ENCODE results near the gene ATOSA. TPM values are rescaled to one million over a fixed set of nuclear protein-coding genes. Genes with fewer than 3 reads are reported as not detected.

Gene ATOSA
- total and polyA plus RNA-seq, 2 of the 13 experiments (the other 11 are each of a cell fraction or from before 2014, with no cell fraction given): 6.6 to 16.3 TPM

DNA sequence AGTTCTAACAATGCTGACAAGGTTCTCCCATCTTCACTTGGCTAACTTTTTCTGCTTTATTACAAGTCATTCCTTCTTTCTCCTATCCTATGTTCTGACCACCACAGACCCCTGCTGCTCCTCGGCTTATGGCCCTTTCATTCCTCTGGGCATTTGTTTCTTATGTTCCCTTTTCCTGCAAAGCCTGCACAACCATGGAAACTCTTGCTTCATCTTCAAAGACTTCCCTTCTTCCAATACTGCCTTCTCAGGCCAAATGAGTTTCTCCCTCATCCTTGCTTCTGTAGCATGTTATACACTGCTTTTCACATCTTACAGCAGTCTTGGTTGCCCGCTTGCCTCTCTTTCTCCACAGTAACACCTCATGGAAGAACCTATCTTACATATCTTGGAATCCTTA, 17.9 kb upstream of the ATOSA start:
- no peak overlapping the region for H3K4me3 ChIP-seq (replicated peaks in 1 of 3; ENCODE audit: insufficient read depth in 1 of 3, low read depth in 2 of 3, low read length in 3 of 3)
- POLR2A ChIA-PET: no interaction called here
- H3K4me2 ChIP-seq (ENCODE audit: low read depth, low read length): no peak overlapping the region
- no peaks in the 10 kb centered on the region for H3K36me3 ChIP-seq (replicated peaks in 1 of 2; ENCODE audit: control insufficient read depth in 1 of 2, insufficient read depth in 2 of 2, low read length in 2 of 2)
- no peaks in the 10 kb centered on the region for H3K9me3 ChIP-seq (ENCODE audit: low read length)
- ATAC-seq (no peak), DNase-seq (ENCODE audit: low spot score) (no peak), FAIRE-seq (no peak)
- no peaks in the 10 kb centered on the region for H3K79me2 ChIP-seq (ENCODE audit: insufficient read depth, low read length)
- H3K4me1 ChIP-seq (ENCODE audit: insufficient read depth, low read length): no peaks in the 10 kb centered on the region
- in situ Hi-C loops (cut with HindIII; ENCODE audit: extremely low pct_ligation_motif_present, low pct_unique_long_range_greater_than_20kb): no loop called here
- no peaks in the 10 kb centered on the region for H4K20me1 ChIP-seq (ENCODE audit: insufficient read depth, low read length)
- no peaks in the 10 kb centered on the region for H3K27me3 ChIP-seq (ENCODE audit: control insufficient read depth in 1 of 2, insufficient read depth in 2 of 2, low read length in 2 of 2)
- 80% methylated on average over 2 of the region's 2 CpGs for WGBS (ENCODE audit: low lambda C conversion rate)
- no peak overlapping the region for H2AFZ ChIP-seq (ENCODE audit: low read length)
- intact Hi-C loops (cut with micrococcal nuclease; ENCODE audit: unreplicated experiment): no loop called here
- H3K27ac ChIP-seq (ENCODE audit: extremely low read length, insufficient read depth, low read length): no peak overlapping the region
- CTCF ChIA-PET (ENCODE audit: low intra/inter-chr PET ratio, low total read pairs): no interaction called here
- TF ChIP-seq, protein P1, sequence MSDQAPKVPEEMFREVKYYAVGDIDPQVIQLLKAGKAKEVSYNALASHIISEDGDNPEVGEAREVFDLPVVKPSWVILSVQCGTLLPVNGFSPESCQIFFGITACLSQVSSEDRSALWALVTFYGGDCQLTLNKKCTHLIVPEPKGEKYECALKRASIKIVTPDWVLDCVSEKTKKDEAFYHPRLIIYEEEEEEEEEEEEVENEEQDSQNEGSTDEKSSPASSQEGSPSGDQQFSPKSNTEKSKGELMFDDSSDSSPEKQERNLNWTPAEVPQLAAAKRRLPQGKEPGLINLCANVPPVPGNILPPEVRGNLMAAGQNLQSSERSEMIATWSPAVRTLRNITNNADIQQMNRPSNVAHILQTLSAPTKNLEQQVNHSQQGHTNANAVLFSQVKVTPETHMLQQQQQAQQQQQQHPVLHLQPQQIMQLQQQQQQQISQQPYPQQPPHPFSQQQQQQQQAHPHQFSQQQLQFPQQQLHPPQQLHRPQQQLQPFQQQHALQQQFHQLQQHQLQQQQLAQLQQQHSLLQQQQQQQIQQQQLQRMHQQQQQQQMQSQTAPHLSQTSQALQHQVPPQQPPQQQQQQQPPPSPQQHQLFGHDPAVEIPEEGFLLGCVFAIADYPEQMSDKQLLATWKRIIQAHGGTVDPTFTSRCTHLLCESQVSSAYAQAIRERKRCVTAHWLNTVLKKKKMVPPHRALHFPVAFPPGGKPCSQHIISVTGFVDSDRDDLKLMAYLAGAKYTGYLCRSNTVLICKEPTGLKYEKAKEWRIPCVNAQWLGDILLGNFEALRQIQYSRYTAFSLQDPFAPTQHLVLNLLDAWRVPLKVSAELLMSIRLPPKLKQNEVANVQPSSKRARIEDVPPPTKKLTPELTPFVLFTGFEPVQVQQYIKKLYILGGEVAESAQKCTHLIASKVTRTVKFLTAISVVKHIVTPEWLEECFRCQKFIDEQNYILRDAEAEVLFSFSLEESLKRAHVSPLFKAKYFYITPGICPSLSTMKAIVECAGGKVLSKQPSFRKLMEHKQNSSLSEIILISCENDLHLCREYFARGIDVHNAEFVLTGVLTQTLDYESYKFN (CRISPR knock-in tag; conservative IDR thresholded peaks at IDR 0.05): no peak
- no peak for TF ChIP-seq CBFB (CRISPR knock-in tag; IDR thresholded peaks at IDR 0.05)
- no TSS peak for BruUV-seq (replicated peaks)
- no peak overlapping the region for H3K9ac ChIP-seq (ENCODE audit: insufficient read depth, low read depth, low read length)

DNA sequence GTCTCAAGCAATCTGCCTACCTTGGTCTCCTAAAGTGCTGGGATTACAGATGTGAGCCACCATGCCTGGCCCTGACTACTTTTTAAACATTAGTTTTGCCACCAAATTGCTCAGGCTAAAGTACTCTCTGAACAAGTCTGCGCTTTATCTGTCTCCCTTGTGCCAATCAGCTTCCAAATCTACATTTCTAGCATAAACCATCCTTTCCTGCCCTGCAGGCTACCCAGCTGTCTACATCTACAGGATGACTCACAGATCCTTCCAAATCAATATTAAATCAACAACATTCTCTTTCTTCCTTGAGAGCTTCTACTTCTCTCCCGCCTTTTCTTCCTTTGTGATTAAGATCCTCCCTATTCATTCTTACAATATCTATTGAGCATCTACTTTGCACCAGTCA, 16.0 kb upstream of the ATOSA start:
- CTCF ChIA-PET (ENCODE audit: low intra/inter-chr PET ratio, low total read pairs): no interaction called here
- in situ Hi-C loops (cut with HindIII; ENCODE audit: extremely low pct_ligation_motif_present, low pct_unique_long_range_greater_than_20kb): no loop called here
- H3K9me3 ChIP-seq (ENCODE audit: low read length): no peaks in the 10 kb centered on the region
- TF ChIP-seq PHF8 (CRISPR knock-in tag; IDR thresholded peaks at IDR 0.05) (no peak), SALL1 (CRISPR knock-in tag; IDR thresholded peaks at IDR 0.05) (no peak), ERF (CRISPR knock-in tag; IDR thresholded peaks at IDR 0.05) (no peak), HNRNPH1 (optimal IDR thresholded peaks at IDR 0.05; ENCODE audit: low read depth, low read length) (no peak), ZNF282 (IDR thresholded peaks at IDR 0.05; ENCODE audit: partially characterized antibody) (no peak)
- TF ChIP-seq, protein P2, sequence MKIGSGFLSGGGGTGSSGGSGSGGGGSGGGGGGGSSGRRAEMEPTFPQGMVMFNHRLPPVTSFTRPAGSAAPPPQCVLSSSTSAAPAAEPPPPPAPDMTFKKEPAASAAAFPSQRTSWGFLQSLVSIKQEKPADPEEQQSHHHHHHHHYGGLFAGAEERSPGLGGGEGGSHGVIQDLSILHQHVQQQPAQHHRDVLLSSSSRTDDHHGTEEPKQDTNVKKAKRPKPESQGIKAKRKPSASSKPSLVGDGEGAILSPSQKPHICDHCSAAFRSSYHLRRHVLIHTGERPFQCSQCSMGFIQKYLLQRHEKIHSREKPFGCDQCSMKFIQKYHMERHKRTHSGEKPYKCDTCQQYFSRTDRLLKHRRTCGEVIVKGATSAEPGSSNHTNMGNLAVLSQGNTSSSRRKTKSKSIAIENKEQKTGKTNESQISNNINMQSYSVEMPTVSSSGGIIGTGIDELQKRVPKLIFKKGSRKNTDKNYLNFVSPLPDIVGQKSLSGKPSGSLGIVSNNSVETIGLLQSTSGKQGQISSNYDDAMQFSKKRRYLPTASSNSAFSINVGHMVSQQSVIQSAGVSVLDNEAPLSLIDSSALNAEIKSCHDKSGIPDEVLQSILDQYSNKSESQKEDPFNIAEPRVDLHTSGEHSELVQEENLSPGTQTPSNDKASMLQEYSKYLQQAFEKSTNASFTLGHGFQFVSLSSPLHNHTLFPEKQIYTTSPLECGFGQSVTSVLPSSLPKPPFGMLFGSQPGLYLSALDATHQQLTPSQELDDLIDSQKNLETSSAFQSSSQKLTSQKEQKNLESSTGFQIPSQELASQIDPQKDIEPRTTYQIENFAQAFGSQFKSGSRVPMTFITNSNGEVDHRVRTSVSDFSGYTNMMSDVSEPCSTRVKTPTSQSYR (CRISPR knock-in tag; IDR thresholded peaks at IDR 0.05; ENCODE audit: borderline replicate concordance): no peak
- TF ChIP-seq, protein P3, sequence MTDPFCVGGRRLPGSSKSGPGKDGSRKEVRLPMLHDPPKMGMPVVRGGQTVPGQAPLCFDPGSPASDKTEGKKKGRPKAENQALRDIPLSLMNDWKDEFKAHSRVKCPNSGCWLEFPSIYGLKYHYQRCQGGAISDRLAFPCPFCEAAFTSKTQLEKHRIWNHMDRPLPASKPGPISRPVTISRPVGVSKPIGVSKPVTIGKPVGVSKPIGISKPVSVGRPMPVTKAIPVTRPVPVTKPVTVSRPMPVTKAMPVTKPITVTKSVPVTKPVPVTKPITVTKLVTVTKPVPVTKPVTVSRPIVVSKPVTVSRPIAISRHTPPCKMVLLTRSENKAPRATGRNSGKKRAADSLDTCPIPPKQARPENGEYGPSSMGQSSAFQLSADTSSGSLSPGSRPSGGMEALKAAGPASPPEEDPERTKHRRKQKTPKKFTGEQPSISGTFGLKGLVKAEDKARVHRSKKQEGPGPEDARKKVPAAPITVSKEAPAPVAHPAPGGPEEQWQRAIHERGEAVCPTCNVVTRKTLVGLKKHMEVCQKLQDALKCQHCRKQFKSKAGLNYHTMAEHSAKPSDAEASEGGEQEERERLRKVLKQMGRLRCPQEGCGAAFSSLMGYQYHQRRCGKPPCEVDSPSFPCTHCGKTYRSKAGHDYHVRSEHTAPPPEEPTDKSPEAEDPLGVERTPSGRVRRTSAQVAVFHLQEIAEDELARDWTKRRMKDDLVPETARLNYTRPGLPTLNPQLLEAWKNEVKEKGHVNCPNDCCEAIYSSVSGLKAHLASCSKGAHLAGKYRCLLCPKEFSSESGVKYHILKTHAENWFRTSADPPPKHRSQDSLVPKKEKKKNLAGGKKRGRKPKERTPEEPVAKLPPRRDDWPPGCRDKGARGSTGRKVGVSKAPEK (CRISPR knock-in tag; IDR thresholded peaks at IDR 0.05; ENCODE audit: borderline replicate concordance): no peak

More for the DNA sequence above, 16.0 kb upstream of the ATOSA start:
- Histone ChIP-seq H3K27ac (ENCODE audit: extremely low read length, insufficient read depth, low read length) (no peak overlapping the region), H3K36me3 (replicated peaks in 1 of 2; ENCODE audit: control insufficient read depth in 1 of 2, insufficient read depth in 2 of 2, low read length in 2 of 2) (no peaks in the 10 kb centered on the region), H3K4me2 (ENCODE audit: low read depth, low read length) (no peak overlapping the region), H3K27me3 (ENCODE audit: control insufficient read depth in 1 of 2, insufficient read depth in 2 of 2, low read length in 2 of 2) (no peaks in the 10 kb centered on the region), H2AFZ (ENCODE audit: low read length) (no peak overlapping the region), H3K4me3 (replicated peaks in 1 of 3; ENCODE audit: insufficient read depth in 1 of 3, low read depth in 2 of 3, low read length in 3 of 3) (no peak overlapping the region), H3K9ac (ENCODE audit: insufficient read depth, low read depth, low read length) (no peak overlapping the region), H3K79me2 (ENCODE audit: insufficient read depth, low read length) (no peaks in the 10 kb centered on the region), H3K4me1 (ENCODE audit: insufficient read depth, low read length) (no peaks in the 10 kb centered on the region), H4K20me1 (ENCODE audit: insufficient read depth, low read length) (no peaks in the 10 kb centered on the region)
- BruUV-seq (replicated peaks): no TSS peak
- intact Hi-C loops (cut with micrococcal nuclease; ENCODE audit: unreplicated experiment): no loop called here
- WGBS (ENCODE audit: low lambda C conversion rate): 90% methylated on average over 2 of the region's 2 CpGs
- no peak for FAIRE-seq
- POLR2A ChIA-PET: no interaction called here
- ATAC-seq: no peak
- DNase-seq (ENCODE audit: low spot score): no peak

All from HepG2 (cell line).